GM23338 (cell line): ENCODE data around the gene DHRS13. TPM values are rescaled to one million over a fixed set of nuclear protein-coding genes. Genes with fewer than 3 reads are reported as not detected.

Source experiments
- ATAC-seq: fragments of 200-7000 bp; cut with Tn5 transposase; 3 replicates; pipeline ENCODE4 v1.9.1; 2020
- DNase-seq: peaks from one replicate; pipeline ENCODE4 v3.0.0-alpha.2; 2015; ENCODE audit warnings: low spot score
- H2AFZ ChIP-seq: fragments of 200-600 bp; sonication (generic); 2 replicates; pipeline ENCODE4 v1.8.0; 2016; ENCODE audit warnings: antibody characterized with exemption, mild to moderate bottlenecking, moderate library complexity
- H3F3A ChIP-seq: fragments of 200-600 bp; sonication (generic); replicated peaks from 2 replicates; pipeline ENCODE4 v1.8.0; 2017; ENCODE audit warnings: antibody characterized with exemption, mixed run types, low read depth
- H3K27ac ChIP-seq: fragments of 200-600 bp; sonication (generic); 2 replicates; pipeline ENCODE4 v1.6.1; 2016; ENCODE audit warnings: low read depth
- H3K27me3 ChIP-seq: fragments of 200-600 bp; sonication (generic); 2 replicates; pipeline ENCODE4 v1.8.0; 2016; ENCODE audit warnings: mild to moderate bottlenecking, mixed run types, moderate library complexity; ENCODE audit not compliant: insufficient read depth
- H3K36me3 ChIP-seq: fragments of 200-600 bp; sonication (generic); 2 replicates; pipeline ENCODE4 v1.8.0; 2016; ENCODE audit warnings: mild to moderate bottlenecking; ENCODE audit not compliant: insufficient read depth
- H3K4me1 ChIP-seq: fragments of 200-600 bp; sonication (generic); 2 replicates; pipeline ENCODE4 v1.8.0; 2016; ENCODE audit warnings: mild to moderate bottlenecking, moderate library complexity; ENCODE audit not compliant: insufficient read depth
- H3K4me2 ChIP-seq: fragments of 200-600 bp; sonication (generic); 2 replicates; pipeline ENCODE4 v1.7.1; 2017; ENCODE audit warnings: mixed run types
- H3K4me3 ChIP-seq: fragments of 200-600 bp; sonication (generic); 2 replicates; pipeline ENCODE4 v1.6.1; 2016; ENCODE audit warnings: mixed run types
- H3K79me2 ChIP-seq: fragments of 200-600 bp; sonication (generic); replicated peaks from 2 replicates; pipeline ENCODE4 v1.8.0; 2017; ENCODE audit warnings: mild to moderate bottlenecking; ENCODE audit not compliant: insufficient read depth
- H3K9me2 ChIP-seq: fragments of 200-600 bp; sonication (generic); 2 replicates; pipeline ENCODE4 v1.8.0; 2017; ENCODE audit not compliant: insufficient read depth
- H4K20me1 ChIP-seq: fragments of 200-600 bp; sonication (generic); replicated peaks from 2 replicates; pipeline ENCODE4 v1.8.0; 2017; ENCODE audit warnings: mild to moderate bottlenecking; ENCODE audit not compliant: insufficient read depth
- H3K27ac Mint-ChIP-seq: 2 replicates; pipeline ENCODE4 v1.8.0; 2020; ENCODE audit warnings: inconsistent platforms, mild to moderate bottlenecking, moderate library complexity, mixed read lengths
- H3K27me3 Mint-ChIP-seq: 3 replicates; pipeline ENCODE4 v1.8.0; 2022; ENCODE audit warnings: low read depth, mild to moderate bottlenecking, moderate library complexity, mixed read lengths, inconsistent platforms; ENCODE audit not compliant: insufficient read depth, poor library complexity
- H3K36me3 Mint-ChIP-seq: 3 replicates; pipeline ENCODE4 v1.8.0; 2021; ENCODE audit warnings: low read depth, mild to moderate bottlenecking, inconsistent platforms, moderate library complexity, mixed read lengths
- H3K4me1 Mint-ChIP-seq: 3 replicates; pipeline ENCODE4 v1.8.0; 2020; ENCODE audit warnings: mild to moderate bottlenecking, inconsistent platforms, mixed read lengths
- H3K4me3 Mint-ChIP-seq: 3 replicates; pipeline ENCODE4 v1.8.0; 2021; ENCODE audit warnings: moderate library complexity, mild to moderate bottlenecking, inconsistent platforms, mixed read lengths
- H3K9me3 Mint-ChIP-seq: 3 replicates; pipeline ENCODE4 v1.8.0; 2020; ENCODE audit warnings: moderate library complexity, mild to moderate bottlenecking, inconsistent platforms, mixed read lengths
- CTCF ChIP-seq, 2 experiments: fragments of 200-600 bp in 1 of 2; sonication (generic) in 1 of 2; conservative IDR thresholded peaks; 2 replicates each; pipeline versions ENCODE4 v1.5.1 to v1.6.1; 2016 to 2017; ENCODE audit warnings: antibody characterized with exemption in 2 of 2, low read depth in 2 of 2, mild to moderate bottlenecking in 2 of 2, moderate library complexity in 1 of 2
- ETS1 ChIP-seq: IDR thresholded peaks from 2 replicates; pipeline ENCODE4 v1.6.1; 2016; ENCODE audit warnings: antibody characterized with exemption
- EZH2 ChIP-seq: fragments of 200-600 bp; sonication (generic); IDR thresholded peaks from one replicate; pipeline ENCODE4 v1.8.0; 2017; ENCODE audit warnings: antibody characterized with exemption, mild to moderate bottlenecking, low read depth; ENCODE audit not compliant: unreplicated experiment
- EZH2phosphoT487 ChIP-seq: fragments of 200-600 bp; sonication (generic); IDR thresholded peaks from one replicate; pipeline ENCODE4 v1.8.1; 2018; ENCODE audit warnings: antibody characterized with exemption; ENCODE audit not compliant: unreplicated experiment
- JUNB ChIP-seq: IDR thresholded peaks from one replicate; pipeline ENCODE4 v1.6.1; 2016; ENCODE audit warnings: antibody characterized with exemption; ENCODE audit not compliant: unreplicated experiment
- NANOG ChIP-seq: IDR thresholded peaks from 2 replicates; pipeline ENCODE4 v1.6.1; 2016; ENCODE audit warnings: antibody characterized with exemption, borderline replicate concordance
- REST ChIP-seq: IDR thresholded peaks from one replicate; pipeline ENCODE4 v1.6.1; 2018; ENCODE audit warnings: antibody characterized with exemption; ENCODE audit not compliant: unreplicated experiment
- ZNF462 ChIP-seq: fragments of 250-450 bp; sonication (Bioruptor Pico); IDR thresholded peaks from 2 replicates; pipeline ENCODE4 v1.5.0; 2020; ENCODE audit warnings: mild to moderate bottlenecking, moderate library complexity
- polyA plus RNA-seq: library from polyadenylated mRNA; unstranded; fragments of >200 nt; fragmentation: Nextera tagmentation; extraction: Ambion mirVana; gene quantifications from 2 replicates; pipeline ENCODE4 v1.2.1, GENCODE V29; 2016
- total RNA-seq: library from RNA; depleted of rRNA; stranded (reverse); fragments of >200 nt; shearing (Covaris generic); gene quantifications from 2 replicates; pipeline ENCODE4 v1.2.3, GENCODE V29; 2014

DHRS13 gene
- total and polyA plus RNA-seq, 2 experiments from 2014 or later: 5.4 to 34.2 TPM

- TF ChIP-seq ZNF462 (CRISPR knock-in tag) (no peak), NANOG (no peak), REST (no peak)
Observed at GRCh38 chr17:28926366-28926765, 23.5 kb upstream of the DHRS13 start (continued).

- Mint-ChIP-seq H3K9me3 (no peaks in the 10 kb centered on the region), H3K4me3 (no peak overlapping the region), H3K27me3 (no peaks in the 10 kb centered on the region), H3K4me1 (no peaks in the 10 kb centered on the region), H3K27ac (no peak overlapping the region), H3K36me3 (peaks cover 74% of the 10 kb centered on the region)
- DNase-seq (no peak), ATAC-seq (no peak)
- Histone ChIP-seq H3K79me2 (peaks cover 87% of the 10 kb centered on the region), H3K4me3 (no peak overlapping the region), H3K36me3 (peaks cover 50% of the 10 kb centered on the region), H3K27ac (0 out of 2 replicates have a peak overlapping the region, but pooled peaks have one; percentile 39), H3K4me1 (no peaks in the 10 kb centered on the region), H4K20me1 (peaks cover 71% of the 10 kb centered on the region), H3K9me2 (no peaks in the 10 kb centered on the region), H3F3A (peaks cover 25% of the 10 kb centered on the region), H2AFZ (no peak overlapping the region), H3K4me2 (no peak overlapping the region), H3K27me3 (no peaks in the 10 kb centered on the region)
- TF ChIP-seq NANOG: no peak
- no peak for TF ChIP-seq EZH2phosphoT487
- TF ChIP-seq CTCF (conservative IDR thresholded peaks at IDR 0.05; ENCODE audit: low read depth in 2 of 2): no peak
- TF ChIP-seq EZH2: no peak
- TF ChIP-seq JUNB: no peak
- TF ChIP-seq ETS1: no peak
Observed at GRCh38 chr17:28925912-28926365, 23.1 kb upstream of the DHRS13 start.
